Neural cell (in vitro differentiated cells): ENCODE measurements around the gene SERPINI1.

Experiments used
- EZH2 ChIP-seq: fragments of 200-600, 300-800 bp; shearing (Covaris generic), sonication (generic); IDR thresholded peaks from 2 replicates; pipeline ENCODE4 v1.6.1; 2014; ENCODE audit warnings: antibody characterized with exemption, low read length, borderline replicate concordance, mild to moderate bottlenecking; ENCODE audit not compliant: insufficient read depth, poor library complexity, severe bottlenecking
- RAD21 ChIP-seq: fragments of 450-650 bp; conservative IDR thresholded peaks from 2 replicates; pipeline ENCODE4 v1.6.1; 2014; ENCODE audit warnings: antibody characterized with exemption, mild to moderate bottlenecking, moderate library complexity
- TAF1 ChIP-seq: IDR thresholded peaks from 2 replicates; pipeline ENCODE4 v1.6.1; 2012; ENCODE audit warnings: low read depth

DNA sequence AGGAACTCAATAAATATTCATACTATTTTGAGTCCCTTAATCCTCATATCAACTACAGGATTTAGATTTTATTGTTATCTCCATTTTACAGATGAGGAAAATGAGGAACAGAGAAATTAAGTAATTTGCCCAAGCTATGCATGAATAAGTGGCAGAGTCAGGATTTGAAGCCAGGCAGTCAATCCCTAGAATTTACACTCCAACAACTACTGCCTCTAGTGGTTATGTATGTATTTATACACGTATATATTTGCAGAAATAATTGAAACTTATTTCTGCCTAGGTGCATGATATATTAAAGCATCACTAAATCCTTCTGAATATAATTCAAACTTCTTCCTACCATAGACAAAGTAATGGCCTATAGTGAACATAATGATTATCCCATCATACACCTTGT lies 137.4 kb downstream of the SERPINI1 start:
- TF ChIP-seq TAF1 (no peak), EZH2 (no peak), RAD21 (no peak)
